ENCODE results near the gene FAM124B. TPM values are rescaled to one million over a fixed set of nuclear protein-coding genes. Genes with fewer than 3 reads are reported as not detected.

FAM124B gene
- total RNA-seq, 1 experiment from 2014 or later, result 0.83 TPM

DNA sequence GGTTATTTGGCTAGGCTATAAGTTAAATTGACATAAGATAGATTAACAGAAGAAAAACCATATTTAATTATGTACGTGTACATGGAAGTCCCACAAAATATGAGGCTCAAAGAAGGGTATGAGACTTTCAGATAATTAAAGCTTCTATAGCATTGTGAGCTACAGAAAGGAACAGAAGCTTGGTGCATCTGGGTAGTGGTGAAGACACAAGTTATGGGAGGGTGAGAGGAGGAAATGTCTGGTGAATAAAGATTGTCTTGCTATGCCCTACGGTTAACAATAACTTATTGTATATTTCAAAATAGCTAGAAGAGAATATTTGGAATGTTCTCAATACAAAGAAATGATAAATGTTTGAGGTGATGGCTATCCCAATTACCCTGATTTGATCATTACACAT lies 6.8 kb upstream of the FAM124B start:
- H4K8ac ChIP-seq (replicated peaks; ENCODE audit: insufficient read length, low read depth, low read length), result no peak overlapping the region
- no peak overlapping the region for H3K9ac ChIP-seq (ENCODE audit: extremely low read depth, insufficient read length, low read length)
- no peak overlapping the region for H2BK12ac ChIP-seq (ENCODE audit: insufficient read length, low read depth, low read length)
- Mint-ChIP-seq H3K4me1 (peaks cover 0 to 3% of the 10 kb centered on the region in 2 experiments; a peak in 1 of 4 replicates), H3K27ac (no peak overlapping the region), H3K27me3 (ENCODE audit: low read depth) (no peaks in the 10 kb centered on the region), H3K9me3 (peaks cover 8 to 9% of the 10 kb centered on the region in 2 experiments; a peak in 4 of 5 replicates), H3K4me3 (no peak overlapping the region), H3K36me3 (ENCODE audit: insufficient read depth in 1 of 3, low read depth in 3 of 3) (peaks cover 0 to 12% (median 7%) of the 10 kb centered on the region in 3 experiments; a peak in 3 of 7 replicates)
- no peak overlapping the region for H3K4me2 ChIP-seq (ENCODE audit: insufficient read depth, insufficient read length, low read length)
- no peaks in the 10 kb centered on the region for H3K27me3 ChIP-seq (ENCODE audit: insufficient read depth, low read length)
- no peak overlapping the region for H2BK20ac ChIP-seq (ENCODE audit: low read depth, low read length, poor library complexity, severe bottlenecking)
- H3K4me1 ChIP-seq (ENCODE audit: insufficient read depth, low read length), result no peaks in the 10 kb centered on the region
- H2AK5ac ChIP-seq (ENCODE audit: insufficient read length, low read length), result no peak overlapping the region
- no peaks in the 10 kb centered on the region for H3K9me3 ChIP-seq (ENCODE audit: control insufficient read depth, low read depth, low read length)
- H3T11ph ChIP-seq (ENCODE audit: low read length), result no peak overlapping the region
- no peak overlapping the region for H2BK15ac ChIP-seq (ENCODE audit: low read depth, low read length)
- no peak overlapping the region for H3K4ac ChIP-seq (ENCODE audit: low read depth, low read length)
- no CpG with 5 or more reads among the region's 2 CpGs for WGBS (ENCODE audit: extremely low coverage, insufficient read length, low lambda C conversion rate)
- no peak overlapping the region for H2BK5ac ChIP-seq (ENCODE audit: insufficient read length, low read length)
- H4K91ac ChIP-seq (ENCODE audit: insufficient read length, low read depth, low read length), result no peak overlapping the region
- H2BK120ac ChIP-seq (ENCODE audit: low read depth, low read length, poor library complexity, severe bottlenecking), result no peak overlapping the region
- H4K20me1 ChIP-seq (ENCODE audit: control insufficient read depth, insufficient read depth, insufficient read length), result no peaks in the 10 kb centered on the region
- no peak overlapping the region for H4K5ac ChIP-seq (ENCODE audit: insufficient read length, low read depth, low read length)
- no peak for DNase-seq
- no peak overlapping the region for H3K23ac ChIP-seq (ENCODE audit: insufficient read length, low read depth, low read length)
- no peak overlapping the region for H3K56ac ChIP-seq (ENCODE audit: insufficient read length, low read depth, low read length)
- H3K79me1 ChIP-seq (ENCODE audit: insufficient read depth, low read depth, low read length, poor library complexity, severe bottlenecking), result no peaks in the 10 kb centered on the region
- H3K14ac ChIP-seq (ENCODE audit: insufficient read depth, low read length), result no peak overlapping the region
- H3K79me2 ChIP-seq (ENCODE audit: insufficient read depth, low read length), result no peaks in the 10 kb centered on the region
- H2AFZ ChIP-seq (ENCODE audit: low read length), result no peak overlapping the region
- H3K18ac ChIP-seq (ENCODE audit: insufficient read length, low read depth, low read length), result no peak overlapping the region
- H3K23me2 ChIP-seq (ENCODE audit: insufficient read length, low read depth, low read length, poor library complexity, severe bottlenecking), result no peaks in the 10 kb centered on the region
- TF ChIP-seq, protein P1, sequence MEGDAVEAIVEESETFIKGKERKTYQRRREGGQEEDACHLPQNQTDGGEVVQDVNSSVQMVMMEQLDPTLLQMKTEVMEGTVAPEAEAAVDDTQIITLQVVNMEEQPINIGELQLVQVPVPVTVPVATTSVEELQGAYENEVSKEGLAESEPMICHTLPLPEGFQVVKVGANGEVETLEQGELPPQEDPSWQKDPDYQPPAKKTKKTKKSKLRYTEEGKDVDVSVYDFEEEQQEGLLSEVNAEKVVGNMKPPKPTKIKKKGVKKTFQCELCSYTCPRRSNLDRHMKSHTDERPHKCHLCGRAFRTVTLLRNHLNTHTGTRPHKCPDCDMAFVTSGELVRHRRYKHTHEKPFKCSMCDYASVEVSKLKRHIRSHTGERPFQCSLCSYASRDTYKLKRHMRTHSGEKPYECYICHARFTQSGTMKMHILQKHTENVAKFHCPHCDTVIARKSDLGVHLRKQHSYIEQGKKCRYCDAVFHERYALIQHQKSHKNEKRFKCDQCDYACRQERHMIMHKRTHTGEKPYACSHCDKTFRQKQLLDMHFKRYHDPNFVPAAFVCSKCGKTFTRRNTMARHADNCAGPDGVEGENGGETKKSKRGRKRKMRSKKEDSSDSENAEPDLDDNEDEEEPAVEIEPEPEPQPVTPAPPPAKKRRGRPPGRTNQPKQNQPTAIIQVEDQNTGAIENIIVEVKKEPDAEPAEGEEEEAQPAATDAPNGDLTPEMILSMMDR (conservative IDR thresholded peaks at IDR 0.05), result no peak
- no peak overlapping the region for H3K27ac ChIP-seq (ENCODE audit: insufficient read length, low read depth, low read length)
